Stimulated activated CD4-positive, alpha-beta T cell treated with anti-CD3 and anti-CD28 coated beads, Interleukin-15, amount 100 ng/mL, for 24 hours (primary cell): ENCODE data around the gene PLD1.

Source experiments
- DNase-seq: peaks from one replicate; pipeline ENCODE4 v3.0.0-alpha.2; 2020

Gene PLD1

DNA sequence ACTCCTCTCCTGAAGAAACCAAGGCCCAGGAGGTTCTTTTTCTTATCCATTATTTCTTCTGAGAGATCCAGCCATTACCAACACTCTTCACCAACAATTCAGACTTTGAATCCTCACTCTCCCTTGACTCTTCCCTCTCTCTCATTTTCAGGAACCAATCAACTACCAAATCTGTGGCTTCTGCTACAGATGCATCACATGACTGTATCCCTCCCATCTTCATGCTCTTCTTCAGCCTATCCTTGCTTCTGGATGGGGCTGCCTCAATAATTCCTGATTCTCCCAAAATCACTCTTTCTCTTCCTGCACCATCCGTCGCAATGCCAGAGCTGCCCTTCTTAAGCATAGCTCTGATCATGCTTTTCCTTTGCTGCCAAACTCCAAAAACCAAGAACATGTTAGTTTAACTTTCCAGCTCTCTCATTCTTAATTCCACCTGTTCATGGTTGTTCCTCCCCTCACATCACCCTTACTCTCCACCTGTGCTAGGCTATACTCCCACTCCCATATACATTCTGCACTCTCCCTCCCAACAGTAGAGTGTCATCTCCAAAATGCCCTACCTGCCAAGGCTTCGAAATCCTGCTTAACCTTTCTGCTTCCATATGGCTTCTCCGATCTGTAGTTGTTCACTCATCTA is 13.5 kb downstream of the PLD1 start:
- no peak for DNase-seq

DNA sequence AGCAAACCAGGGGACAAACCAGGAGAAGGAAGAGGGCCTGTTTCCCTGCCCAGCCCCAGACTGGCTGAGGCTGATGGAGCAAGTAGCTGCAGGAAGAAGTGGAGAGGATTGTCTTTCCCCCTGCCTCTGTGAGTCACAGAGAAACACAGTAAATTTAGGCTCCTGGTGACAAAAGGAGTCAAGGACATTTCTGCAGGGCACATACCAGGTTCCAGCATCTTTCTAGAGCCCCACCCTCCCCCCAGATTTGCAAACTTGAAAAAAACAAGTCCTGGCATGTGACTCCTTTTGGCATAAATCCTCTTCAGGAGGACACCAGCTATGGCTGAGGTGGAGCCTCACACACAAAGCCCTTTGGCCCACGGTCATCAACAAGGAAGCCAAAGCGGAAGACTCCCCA is 17.8 kb downstream of the PLD1 start:
- no peak for DNase-seq

DNA sequence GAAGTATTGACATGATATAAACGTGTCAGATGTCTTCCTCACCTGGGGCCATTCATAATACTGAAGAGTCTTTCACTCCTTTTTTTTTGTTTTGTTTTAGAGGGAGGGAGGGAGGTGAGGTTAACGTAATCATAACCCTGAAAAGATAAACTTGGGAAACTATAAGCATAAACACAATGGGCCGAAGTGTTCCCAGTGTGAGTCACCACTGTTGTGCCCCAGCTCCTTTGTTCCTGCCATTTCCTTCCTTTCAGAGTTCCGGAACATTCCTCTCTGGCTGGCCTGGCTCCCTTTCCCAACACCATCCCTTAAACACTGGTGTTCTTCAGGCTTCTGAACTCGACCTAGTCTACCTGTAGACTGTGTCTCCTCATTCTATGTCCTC is 18.6 kb downstream of the PLD1 start:
- no peak for DNase-seq

DNA sequence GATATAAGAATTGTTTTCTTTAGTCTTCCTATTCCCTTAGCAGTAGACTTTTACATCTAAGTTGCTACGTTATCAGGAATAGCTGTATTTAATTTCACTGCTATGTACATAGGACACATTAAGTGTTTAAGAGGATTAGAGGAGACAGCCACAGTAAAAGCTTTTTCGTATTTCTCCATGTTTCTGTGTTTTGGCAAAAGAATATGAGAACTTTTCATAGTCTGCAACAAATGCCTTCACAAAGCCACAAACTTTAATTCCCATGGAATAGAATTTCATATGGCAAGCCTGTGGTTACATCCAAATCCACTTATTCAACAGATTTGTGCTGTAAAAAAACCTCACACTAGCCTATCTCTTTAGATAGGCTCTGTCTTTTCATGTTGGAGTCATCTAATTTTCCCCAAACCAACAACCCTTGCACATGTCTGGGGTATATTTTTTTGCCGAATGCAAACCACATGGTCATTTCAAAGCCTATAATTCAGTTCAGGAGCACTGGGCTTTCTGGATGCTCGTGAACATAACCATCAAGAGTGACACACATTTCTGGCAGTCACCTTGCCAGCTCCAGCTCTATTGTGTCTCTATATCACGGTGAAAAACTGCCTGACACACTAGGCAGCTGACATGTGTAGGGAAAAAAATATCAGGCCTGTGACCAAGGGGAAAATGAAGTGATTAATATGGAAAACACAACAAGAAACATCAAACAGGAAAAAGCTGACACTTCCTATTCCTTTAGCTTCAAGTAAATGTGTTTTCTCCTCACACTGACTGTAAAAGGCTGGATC is 19.2 kb downstream of the PLD1 start:
- DNase-seq: no peak

DNA sequence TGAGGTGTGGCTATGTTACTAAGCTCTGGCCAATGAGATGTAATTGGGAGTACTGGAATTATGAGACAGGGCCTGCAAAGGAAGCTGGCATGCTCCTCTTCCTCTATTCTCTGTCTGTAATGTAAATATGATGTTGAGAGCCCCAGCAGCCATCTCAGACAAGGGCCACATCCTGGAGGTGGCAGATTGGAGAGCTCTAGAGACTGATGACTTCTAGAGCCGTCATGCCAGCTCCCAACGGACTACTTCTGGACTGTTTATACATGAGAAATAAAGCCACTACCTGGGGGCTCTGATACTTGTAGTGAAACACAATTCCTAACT is 19.7 kb downstream of the PLD1 start:
- no peak for DNase-seq

DNA sequence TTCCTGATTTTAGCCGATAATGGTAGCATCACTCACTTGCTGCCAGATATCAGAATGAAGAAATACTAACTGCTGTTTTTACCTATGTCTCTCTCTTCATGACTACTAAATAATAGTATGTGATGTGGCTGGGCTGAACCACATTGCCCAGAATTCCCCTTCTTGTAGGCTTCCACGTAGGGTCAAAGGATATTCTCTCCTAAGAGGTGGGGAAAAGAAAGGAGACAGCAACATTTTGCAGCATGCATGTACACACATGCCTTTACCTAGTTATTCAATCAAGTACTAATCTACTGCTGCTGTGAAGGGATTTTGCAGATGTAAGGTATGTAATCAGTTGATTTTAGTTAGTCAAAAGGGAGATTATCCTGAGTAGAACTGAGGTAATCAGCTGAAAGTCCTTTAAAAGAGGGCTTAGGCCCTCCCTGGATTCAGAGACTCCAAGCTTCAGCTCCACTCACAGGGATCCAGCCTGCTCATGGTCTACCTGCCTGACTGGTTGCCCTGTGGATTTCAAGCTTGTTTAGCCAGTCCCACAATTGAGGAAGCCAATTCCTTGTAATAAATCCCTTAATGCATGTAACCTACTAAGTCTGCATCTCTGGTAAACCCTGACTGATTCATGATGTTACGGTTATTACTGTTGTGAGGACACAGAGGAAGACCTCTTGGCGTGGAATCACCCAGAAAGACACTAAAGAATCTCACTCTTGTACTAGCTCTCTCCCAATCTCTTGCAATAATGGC is 20.4 kb downstream of the PLD1 start:
- DNase-seq: no peak

DNA sequence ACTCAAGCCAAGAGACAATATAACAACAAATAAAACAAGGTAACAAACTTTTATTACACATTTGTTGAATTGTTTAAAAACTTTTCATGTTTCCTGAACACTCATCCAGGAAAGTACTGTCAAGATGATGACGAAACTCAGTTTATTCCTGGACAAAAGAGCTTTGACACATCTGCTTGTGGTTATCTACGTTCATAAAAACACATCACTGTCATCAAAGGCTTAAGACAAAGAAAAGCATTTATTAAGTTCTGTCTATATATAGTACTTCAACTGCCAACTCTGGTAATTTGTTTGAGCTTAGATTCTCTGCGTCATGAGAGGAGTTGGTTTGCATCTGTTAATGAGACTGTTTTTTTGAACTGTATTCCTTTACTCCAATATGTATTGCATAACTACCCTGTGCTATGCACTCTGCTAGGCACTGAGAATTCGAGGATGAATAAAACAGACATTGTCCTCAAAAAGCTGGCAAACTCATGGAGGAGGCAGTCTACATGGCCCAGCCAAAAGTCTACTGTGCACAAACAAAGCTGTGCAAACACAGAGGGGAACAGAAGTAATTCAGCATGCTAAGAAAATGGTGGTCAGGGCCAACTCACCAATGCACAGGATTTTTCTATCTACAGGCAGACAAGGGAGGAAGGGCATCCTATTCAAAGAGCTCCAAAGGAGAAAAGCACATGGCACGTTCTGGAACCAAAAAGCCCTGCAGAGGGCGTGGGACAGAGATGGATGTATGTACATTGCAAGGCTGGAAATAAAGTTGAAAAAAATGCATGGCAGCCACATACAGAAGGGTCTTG is 21.5 kb downstream of the PLD1 start:
- DNase-seq: no peak

DNA sequence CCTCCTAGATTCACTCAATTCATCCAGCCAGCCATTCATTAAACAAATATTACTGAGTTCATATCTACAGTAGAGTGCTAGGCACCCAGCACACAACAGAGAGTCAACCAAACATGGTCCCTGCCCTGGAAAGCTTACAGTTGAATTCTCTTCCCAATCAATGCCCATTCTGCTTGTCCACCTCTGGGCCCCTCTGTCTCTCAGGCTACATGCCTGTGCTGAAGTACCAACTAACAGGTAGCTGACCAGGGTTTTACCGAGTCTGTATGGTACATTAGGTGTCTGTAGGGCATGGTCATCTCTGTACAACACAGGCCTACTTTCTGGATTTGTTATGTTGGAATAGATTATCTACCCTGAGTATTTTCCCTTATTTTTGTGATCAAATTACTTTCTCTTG is 23.3 kb downstream of the PLD1 start:
- no peak for DNase-seq

DNA sequence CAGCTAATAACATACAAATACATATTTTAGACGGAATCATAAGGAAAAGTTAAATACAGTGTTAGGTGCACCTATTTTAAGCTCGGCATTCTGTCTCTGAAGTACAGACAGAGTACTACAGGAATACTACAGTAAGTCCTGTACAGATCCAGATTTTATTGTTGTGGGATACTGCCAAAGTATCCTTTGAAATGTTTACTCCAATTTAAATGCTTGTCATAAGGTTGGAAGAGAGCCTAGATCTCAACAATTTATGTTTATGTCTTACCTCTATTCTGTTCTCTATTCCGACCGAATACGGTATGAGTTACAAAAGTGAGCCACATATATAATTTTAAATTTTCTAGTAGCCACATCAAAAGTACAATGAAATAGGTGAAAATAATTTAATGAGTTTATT is 25.3 kb downstream of the PLD1 start:
- no peak for DNase-seq

DNA sequence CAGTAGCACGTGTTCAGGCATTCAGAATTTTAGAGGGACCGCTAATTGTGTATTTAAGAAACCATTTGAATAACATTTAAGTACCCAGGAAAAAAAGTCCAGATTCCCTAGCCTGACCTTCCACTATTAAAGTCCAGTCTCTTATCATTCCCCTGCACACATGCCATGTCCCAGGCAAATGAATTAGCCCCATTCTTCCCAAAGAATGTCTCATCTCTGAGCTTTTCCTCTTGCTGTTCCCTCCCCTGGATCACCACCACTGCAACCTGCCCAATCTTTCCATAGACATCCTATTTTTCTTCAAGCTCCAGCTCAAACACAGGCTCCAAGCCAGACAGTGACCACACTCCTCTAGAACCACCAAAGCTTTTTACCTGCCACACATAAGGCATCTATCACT is 25.9 kb downstream of the PLD1 start:
- DNase-seq: no peak

DNA sequence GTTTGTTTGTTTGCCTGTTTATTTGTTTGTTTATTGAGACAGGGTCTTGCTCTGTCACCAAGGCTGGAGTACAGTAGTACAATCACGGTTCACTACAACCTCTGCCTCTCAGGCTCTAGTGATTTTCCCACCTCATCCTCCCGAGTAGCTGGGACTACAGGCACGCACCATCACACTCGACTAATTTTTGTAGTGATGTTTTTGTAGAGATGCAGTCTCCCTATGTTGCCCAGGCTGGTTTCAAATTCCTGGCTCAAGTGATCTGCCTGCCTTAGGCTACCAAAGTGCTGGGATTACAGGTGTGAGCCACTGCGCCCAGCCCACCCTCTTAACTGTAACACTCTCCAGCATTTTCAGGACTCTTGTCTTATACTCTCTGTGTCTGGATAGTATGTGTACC is 26.7 kb downstream of the PLD1 start:
- no peak for DNase-seq

DNA sequence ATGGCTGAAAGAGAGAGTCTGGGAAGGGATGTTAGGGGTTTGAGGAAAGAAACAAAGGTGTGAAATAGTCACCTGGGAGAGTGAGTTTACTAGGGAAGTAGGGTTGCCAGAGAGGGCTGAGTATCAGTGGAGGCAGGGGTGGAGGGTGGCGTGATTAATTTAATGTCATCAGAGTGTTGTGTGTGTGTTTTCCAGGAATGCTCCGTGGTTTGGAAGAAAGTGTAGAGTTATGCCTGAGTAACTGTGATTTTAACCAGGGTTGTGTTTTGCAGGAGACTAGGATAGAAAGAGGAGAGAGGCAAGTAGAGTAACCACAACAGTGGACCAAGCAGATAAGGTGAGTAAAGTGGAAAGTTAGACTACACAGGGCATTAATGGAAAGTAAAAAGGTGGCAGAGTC is 27.2 kb downstream of the PLD1 start:
- DNase-seq: no peak

DNA sequence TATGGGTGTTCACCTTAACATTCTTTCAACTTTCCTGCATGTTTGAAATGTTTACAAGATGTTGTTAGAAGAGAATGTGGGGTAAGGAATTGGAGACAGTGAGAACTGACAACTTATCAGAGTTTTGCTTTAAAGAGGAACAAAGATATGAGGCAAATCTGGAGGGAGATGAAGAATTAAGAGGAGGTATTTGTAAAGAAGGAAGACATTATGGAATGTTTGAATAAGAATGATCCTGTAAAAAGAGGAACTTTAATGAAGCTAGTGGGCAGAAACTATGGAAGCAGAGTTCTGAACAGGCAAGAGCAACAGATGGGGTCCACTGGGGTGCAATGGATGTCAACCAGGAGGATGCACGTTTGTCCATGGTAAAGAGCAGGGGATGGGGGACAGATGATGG is 27.7 kb downstream of the PLD1 start:
- DNase-seq: no peak

DNA sequence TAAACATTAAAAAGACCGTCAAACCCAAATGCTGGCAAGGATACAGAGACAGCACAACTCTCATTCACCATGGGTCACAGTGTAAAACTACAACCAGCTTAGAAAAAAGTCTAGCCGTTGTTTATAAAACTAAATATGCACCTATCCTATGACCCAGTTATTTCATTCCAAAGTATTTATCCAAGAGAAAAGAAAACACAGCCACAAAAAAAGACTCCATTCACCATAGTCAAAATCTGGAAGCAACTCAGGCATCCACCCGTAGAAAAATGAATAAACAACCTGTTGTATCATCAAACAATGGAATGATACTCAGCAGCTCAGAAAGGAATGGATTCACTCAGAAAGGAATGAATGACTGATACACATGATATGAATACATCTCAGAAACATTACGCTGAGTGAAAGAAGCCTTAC is 28.6 kb downstream of the PLD1 start:
- DNase-seq: no peak

DNA sequence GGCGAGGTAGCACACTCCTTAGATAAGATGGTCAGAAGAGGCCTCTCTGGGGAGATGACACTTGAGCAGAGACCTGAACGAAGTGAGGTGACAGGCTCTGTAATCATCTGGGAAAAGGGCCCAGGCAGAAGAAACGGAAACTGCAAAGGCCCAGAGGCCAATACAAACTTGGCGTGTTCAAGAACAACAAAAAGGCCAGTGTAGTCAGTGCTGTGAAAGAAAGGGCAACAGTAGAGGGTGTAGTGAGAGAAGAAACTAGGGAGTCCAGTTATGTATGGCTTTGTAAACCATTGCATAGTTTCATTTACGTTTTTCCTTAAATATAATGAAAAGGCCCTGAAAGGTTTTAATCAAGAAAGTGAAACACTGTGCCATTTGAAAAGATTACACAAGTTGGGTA is 31.8 kb downstream of the PLD1 start:
- DNase-seq: no peak

DNA sequence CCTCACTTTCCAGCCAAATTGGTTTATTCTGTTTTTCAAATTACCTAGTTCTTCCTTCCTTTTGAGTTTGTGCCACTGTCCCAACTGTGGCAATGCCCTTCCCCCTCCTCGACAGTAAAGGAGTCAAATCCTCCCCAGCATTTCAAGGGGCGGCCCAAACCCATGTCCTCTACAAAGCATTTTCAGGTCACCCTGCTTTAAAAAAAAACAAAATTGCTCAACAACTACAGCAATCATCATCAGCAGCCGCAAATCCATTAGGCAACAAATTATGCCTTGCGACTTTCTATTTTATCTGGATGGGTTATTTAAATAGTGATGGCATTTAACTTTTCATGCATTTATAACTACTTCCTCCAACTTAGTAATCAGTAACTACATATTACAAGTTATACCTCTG is 32.7 kb downstream of the PLD1 start:
- DNase-seq: no peak

DNA sequence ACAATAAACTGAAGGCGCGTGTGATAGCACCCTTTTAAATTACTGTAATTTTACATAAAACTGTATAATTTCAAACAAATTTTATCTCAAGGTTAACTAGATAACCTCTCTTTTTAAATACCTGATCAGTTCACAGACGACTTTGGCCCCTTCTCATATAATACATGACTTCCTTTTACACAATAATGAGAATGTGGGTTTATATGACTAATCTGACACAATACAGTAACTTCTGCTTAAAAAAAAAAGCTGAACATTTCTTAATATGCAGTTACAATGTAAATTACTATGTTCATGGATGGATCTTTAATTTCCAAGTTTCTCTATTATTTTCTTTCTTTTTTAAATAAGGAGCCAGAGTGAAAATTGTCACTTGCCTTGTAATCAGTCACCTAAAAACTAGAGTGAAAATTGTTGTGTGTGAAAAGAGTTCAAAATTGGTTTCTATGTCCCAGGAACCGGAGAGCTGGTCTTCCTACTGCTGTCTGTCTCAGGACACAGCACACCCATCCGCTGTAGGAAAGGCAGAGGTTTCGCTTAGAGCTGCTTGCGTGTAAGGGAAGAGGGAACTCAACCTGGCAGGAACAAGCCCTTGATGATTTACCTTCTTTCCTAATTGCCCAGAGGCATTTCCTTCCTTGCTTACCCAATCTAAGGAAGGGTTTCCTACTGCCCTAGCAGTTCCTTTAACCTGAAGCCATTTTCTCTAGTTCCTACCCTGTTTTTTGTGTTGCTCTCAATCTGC is 33.3 kb downstream of the PLD1 start:
- DNase-seq: no peak

DNA sequence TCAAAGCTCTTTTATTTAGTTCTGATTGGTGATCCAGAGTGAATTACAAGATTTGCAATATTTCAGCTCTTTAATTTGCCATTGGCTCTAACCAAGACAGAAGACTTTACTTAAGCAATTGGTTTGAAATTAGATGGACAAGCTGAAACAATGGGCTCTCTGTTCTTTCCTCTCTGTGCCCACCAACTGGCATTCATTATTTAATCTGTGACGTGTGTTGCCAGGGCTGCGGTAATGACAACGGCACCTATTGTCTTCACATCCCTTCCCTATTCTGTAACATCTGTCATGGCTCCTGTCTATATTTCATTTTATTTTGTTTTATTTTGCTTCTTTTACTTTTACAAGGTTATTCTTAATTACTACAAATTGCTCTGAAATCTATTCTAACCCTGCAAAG is 33.9 kb downstream of the PLD1 start:
- DNase-seq: no peak

DNA sequence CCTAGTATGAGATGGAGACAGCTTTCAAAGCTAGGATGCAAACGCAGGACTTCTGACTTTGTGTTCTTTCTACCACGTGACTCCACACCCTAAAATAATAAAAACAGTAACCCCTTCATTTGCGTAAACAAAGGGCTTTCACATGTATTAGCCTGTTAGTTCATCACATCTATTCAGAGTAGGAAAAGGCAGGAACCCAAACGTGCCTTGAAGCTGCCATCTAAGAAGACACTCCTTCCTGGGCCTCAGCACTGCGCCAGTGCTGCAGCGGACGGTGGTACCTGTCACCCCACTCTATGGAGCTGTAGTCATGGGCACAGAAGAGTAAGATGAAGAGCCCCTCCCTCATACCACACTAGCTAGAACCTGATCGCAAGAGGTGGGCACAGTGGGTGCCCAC is 34.3 kb downstream of the PLD1 start:
- no peak for DNase-seq

DNA sequence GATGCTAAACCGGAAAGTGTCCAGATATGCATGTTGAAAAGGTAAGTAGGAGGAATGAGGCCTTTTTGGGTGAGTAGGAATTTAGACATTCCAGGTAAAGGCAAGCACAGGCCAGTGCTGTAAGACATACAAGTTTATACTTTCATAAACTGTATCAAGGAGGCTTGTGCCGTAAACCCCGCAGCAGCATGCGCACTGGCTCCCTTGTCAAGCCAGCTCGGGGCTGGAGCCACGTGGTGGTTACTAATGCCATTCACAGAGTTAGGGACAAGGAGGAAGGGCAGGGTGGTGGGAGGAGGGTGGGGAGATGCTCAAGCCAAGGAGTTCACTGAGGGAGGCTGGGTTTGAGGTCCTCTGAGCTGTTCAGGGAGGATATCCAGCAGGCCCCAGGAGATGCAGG is 35.8 kb downstream of the PLD1 start:
- DNase-seq: no peak

DNA sequence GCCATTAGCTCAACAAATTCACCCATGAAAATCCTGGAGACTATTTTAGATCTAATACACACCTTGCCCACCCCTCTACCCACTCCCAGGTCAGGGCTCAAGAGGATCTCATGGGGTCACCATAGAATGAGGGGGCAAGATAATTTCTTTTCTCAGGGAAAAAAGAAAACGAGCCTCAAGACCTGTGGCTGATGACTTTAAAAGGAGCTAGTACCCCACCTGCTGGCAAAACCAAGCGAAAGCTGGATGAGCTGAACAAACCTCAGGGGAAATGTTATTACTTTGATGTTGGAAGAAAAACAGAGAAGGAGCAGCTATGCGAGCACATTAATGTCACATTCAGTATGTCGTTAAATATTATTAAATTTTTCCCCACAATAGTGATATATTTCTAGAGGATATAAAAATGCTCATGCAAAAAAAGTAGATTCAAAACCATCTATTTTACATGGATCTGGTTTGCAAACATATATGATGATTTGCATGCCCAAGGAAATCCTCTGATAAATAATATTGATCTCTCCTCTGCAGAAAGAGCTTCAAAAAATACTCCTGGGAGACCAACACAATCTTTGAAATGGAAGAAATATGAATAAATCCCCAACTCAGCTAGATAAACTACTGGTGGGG is 37.7 kb downstream of the PLD1 start:
- DNase-seq: peak; percentile 59
